DMS 273 treated with DMSO at 0.1 percent for 48 hours (cell line): ENCODE results near the gene MFAP4.

Experiments used
- DNase-seq: peaks from one replicate; lab custom pipeline; 2025; lab: John Stamatoyannopoulos, UW

MFAP4 gene

GRCh38 chr17:19348081-19348650 is 38.8 kb downstream of the MFAP4 start:
- no peak for DNase-seq

DNA sequence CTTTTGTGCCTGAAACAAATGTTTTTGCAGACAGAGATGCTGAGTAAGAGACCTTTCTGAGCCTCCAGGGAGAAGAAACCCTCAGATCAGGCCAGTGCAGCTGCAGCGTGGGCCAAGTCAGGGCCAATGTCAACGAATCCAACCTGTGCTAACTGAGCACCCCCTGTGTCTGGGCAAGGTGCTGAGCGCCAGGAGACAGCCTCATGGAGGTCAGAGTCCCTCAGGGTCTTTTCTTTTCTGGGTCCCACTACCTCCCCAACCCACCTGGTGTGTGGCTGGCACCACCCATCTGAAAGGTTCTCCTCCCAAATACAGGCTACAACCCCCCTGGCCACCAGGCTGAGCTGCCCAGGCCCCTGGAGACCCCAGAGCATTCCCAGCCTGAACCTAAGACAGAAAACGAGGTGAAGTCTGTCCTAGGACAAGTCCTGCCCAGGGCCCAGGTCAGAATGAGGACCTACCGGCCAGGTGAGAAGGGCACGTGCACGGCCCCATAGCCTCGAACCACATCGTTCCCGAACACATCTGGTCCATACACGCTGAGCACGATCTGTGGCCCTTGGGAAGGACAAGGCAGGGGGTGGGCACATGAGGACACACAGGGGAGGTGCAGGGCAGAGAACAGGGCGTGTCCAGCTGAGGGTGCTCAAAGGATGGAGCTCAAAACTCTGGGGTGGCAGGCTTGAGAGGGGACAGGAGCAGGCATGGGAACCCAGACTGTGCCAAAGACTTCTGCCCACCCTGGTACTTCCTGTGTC is 39.5 kb downstream of the MFAP4 start:
- no peak for DNase-seq

GRCh38 chr17:19346351-19347255 is 40.4 kb downstream of the MFAP4 start:
- no peak for DNase-seq

GRCh38 chr17:19345486-19346350 is 41.3 kb downstream of the MFAP4 start:
- no peak for DNase-seq

DNA sequence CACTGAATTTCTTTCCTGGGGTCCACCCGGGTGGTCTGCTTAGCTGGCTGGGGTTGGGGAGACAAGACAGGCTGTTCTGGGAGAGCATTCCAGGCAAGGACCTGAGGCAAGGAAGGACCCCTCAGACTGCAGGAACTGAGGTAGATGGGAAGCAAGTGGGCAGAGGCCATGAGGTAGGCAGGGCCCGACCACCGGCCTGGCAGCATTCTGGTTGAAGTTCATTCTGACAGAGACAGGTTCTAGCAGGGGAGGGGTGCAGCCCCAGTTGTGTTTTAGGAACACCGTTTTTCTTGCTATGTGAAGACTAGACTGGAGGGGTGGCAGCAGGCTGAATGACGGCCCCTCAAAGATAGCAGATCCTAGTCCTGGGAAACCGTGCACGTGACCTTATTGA is 41.9 kb downstream of the MFAP4 start:
- no peak for DNase-seq

DNA sequence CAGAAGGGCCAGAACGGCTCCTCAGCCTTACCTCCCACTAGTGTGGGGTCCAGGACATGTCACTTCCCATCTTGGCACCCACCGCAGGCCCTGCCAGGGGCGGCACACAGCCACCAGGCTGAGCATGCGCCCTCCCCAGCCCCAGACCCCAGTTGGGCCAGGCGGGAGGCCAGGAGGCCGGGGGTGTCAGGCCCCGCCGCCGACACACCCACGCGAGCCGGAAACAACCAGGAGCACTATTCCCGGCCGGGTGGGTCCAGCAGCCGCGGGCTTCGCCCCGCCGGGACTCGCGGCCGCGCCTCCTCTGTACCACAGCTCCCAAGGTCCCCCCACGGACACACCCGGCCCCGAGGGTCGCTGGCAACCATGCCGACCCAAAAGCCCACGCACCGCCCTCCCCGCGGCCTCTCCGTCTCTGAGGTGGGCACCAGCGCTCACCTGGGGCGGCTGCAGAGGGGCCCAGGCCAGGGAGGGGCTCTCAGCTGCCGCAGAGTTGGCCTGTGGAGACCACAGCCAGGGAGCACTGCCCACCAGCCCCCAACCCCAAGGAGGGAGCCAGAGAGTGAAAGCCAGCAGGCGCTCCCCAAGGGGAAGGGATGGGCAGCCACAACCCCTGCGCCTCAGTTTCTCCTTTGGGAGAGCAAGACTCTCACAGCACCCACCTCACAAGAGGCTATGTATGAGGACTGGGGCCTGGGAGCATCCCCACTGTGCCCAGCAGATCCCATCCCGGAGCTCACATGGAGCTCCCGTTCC is 42.5 kb downstream of the MFAP4 start:
- DNase-seq, result no peak

DNA sequence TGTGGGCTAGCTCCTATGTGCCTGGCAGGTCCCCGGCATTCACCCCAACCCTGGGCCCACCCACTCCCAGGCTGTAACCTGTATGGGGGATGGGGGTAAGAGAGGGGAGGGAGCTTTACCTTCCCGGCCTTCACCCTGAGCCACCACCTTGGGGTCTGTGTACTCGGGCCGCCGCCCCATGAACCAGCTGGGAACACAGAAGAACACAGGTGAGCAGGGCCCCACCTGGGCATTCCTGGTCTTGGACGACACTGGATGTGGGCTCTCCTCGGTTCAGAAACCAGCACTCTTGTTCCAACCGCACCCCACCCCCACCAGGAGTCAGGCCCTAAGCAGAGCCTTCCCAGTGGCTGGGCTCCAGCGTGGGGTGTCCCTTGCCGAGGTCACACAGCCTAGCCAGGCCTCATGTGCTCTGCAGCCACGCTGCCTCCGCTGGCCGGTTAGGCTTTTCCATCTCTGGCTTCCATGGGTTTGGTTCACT is 43.3 kb downstream of the MFAP4 start:
- DNase-seq, result no peak

DNA sequence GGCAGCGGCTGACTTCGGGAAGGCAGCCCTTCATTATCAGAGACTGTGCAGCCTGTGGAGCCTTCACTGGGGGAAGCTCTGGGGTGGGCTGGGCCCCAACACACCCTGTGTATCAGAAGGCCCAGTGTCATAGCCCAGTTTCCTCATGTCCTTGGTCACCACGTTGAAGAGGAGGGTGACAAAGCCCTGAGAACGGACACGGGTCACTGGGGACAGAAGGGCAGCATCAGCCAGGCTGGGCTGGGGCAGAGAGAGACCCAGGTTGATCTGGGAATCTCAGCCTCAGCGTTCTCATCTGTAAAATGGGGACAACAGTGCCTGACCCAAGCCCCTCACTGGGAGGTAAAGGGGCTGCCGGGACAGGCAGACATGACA is 43.7 kb downstream of the MFAP4 start:
- no peak for DNase-seq

- DNase-seq, result no peak
Observed at GRCh38 chr17:19342611-19343255, 44.3 kb downstream of the MFAP4 start.

- no peak for DNase-seq
Observed at GRCh38 chr17:19341641-19342610, 45.1 kb downstream of the MFAP4 start.

- DNase-seq, result no peak
Observed at GRCh38 chr17:19341211-19341631, 45.8 kb downstream of the MFAP4 start.

DNA sequence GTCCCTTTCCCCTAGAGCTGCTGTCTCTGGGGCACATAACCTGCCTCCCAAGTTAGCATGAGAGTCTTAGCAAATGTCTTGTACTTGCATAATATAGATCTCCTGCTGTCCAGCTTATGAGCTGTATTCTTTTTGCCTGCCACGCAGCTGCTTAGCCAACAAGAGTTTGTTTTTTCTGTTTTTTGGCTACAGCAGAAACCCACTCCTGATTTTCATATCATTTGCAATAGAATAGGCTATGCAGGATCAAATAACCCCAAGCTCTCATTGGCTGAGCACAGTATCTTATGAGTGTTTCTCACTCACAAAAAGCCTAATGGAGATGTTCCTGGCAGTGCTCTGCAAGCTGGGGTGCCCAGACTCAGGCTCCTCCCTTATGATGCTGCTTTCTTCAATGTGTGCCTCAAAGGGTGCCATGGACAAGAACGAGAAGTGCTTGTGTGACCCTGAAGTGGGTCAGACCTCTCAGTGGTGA is 47.6 kb downstream of the MFAP4 start:
- DNase-seq, result no peak

- DNase-seq, result no peak
Observed at GRCh38 chr17:19338031-19338990, 48.7 kb downstream of the MFAP4 start.

DNA sequence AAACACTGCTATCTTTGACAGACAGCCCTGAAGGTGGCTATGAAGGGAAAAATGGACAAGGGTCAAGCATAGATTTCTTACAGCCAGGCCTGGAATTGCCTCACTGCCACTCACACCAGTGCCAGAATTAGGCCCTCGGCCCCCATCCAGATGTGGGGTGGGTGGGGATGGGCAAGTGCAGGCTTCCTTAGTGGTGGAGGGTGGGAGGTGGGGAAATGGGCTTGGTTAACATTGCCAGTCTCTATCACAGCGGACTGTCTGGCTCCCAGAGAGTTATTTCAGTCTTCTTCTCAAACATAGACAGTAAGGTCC is 49.3 kb downstream of the MFAP4 start:
- DNase-seq, result no peak

- DNase-seq, result no peak
Observed at GRCh38 chr17:19336938-19337711, 49.9 kb downstream of the MFAP4 start.

DNA sequence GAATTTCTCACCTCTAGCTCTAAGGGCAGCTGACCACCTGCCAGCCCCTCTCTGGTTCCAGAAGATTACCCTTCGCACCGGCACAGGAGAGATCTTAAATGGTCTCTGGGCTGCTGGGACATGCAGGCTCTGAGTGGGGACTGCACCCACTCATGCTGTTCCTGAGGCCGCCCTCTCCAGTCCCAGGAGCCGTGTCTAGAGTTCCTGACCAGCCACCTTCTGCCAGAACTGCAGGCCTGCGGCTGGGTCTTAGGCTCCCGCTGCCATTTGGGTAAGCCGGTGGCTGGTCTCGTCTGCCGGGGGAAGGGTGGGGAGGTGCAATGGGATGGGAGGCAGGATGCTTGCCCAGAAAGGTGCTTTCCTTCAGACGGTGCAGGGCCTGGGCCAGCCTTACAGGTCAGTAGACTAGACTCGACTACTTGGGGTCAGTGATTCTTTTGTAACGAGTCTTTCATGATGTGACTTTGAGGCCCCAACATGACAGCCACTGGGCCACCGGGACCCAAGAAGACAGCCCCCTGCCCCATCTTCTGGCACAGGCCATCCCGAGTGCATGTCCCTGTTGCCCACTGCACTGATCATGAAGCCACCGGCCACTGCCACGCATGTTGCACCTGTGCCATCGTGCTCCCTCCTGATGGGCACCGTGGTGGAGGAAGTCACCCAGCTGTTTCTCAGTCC is 50.9 kb downstream of the MFAP4 start:
- no peak for DNase-seq

- no peak for DNase-seq
Observed at GRCh38 chr17:19334331-19334730, 52.7 kb downstream of the MFAP4 start.
